Keratinocyte (primary cell): ENCODE measurements around the gene PDE1C. TPM values are rescaled to one million over a fixed set of nuclear protein-coding genes. Genes with fewer than 3 reads are reported as not detected.

Experiments
- DNase-seq: peaks from one replicate; pipeline ENCODE4 v3.0.0-alpha.2; 2011; ENCODE audit warnings: low read depth, missing footprints, low spot score
- FAIRE-seq: peaks from 2 replicates; lab custom pipeline; 2011; peaks lifted over from hg19 to GRCh38; lab: Jason Lieb, UNC
- H2AFZ ChIP-seq: 2 replicates; pipeline ENCODE4 v1.6.0; 2012; ENCODE audit warnings: low read length, control low read depth, inconsistent platforms; ENCODE audit not compliant: control insufficient read depth
- H3K27ac ChIP-seq: 2 replicates; pipeline ENCODE4 v1.5.1; 2011; ENCODE audit warnings: low read length; ENCODE audit not compliant: control insufficient read depth, insufficient read depth
- H3K27me3 ChIP-seq: 3 replicates; pipeline ENCODE4 v1.6.0; 2011; ENCODE audit warnings: low read length; ENCODE audit not compliant: control insufficient read depth, insufficient read depth; ENCODE audit errors: extremely low read depth
- H3K36me3 ChIP-seq, 2 experiments: 2 replicates in 1 of 2; 3 replicates in 1 of 2; pipeline ENCODE4 v1.5.1; 2011; ENCODE audit warnings: low read length in 2 of 2, mild to moderate bottlenecking in 1 of 2; ENCODE audit not compliant: control insufficient read depth in 2 of 2, insufficient read depth in 2 of 2; ENCODE audit errors: extremely low read depth in 1 of 2
- H3K4me1 ChIP-seq: 3 replicates; pipeline ENCODE4 v1.5.1; 2011; ENCODE audit warnings: low read length; ENCODE audit not compliant: control insufficient read depth, insufficient read depth; ENCODE audit errors: extremely low read depth
- H3K4me2 ChIP-seq: 3 replicates; pipeline ENCODE4 v1.6.0; 2011; ENCODE audit warnings: low read depth, low read length; ENCODE audit not compliant: control insufficient read depth, insufficient read depth; ENCODE audit errors: extremely low read depth
- H3K4me3 ChIP-seq, 3 experiments: fragments of 200-600 bp in 1 of 3; sonication (generic) in 1 of 3; 2 replicates in 2 of 3; 3 replicates in 1 of 3; pipeline ENCODE4 v1.5.1; 2011 to 2016; ENCODE audit warnings: low read length in 3 of 3, mild to moderate bottlenecking in 3 of 3, control low read depth in 2 of 3, inconsistent platforms in 1 of 3, low read depth in 1 of 3, mixed read lengths in 1 of 3, mixed run types in 1 of 3, moderate library complexity in 1 of 3; ENCODE audit not compliant: control insufficient read depth in 2 of 3, insufficient read depth in 2 of 3; ENCODE audit errors: extremely low read depth in 1 of 3
- H3K79me2 ChIP-seq: 2 replicates; pipeline ENCODE4 v1.6.0; 2012; ENCODE audit warnings: low read length; ENCODE audit not compliant: control insufficient read depth, insufficient read depth
- H3K9ac ChIP-seq: 3 replicates; pipeline ENCODE4 v1.6.0; 2011; ENCODE audit warnings: low read length; ENCODE audit not compliant: control insufficient read depth, insufficient read depth; ENCODE audit errors: extremely low read depth
- H3K9me1 ChIP-seq: 3 replicates; pipeline ENCODE4 v1.6.0; 2011; ENCODE audit warnings: low read length; ENCODE audit not compliant: control insufficient read depth, insufficient read depth; ENCODE audit errors: extremely low read depth
- H3K9me3 ChIP-seq: 2 replicates; pipeline ENCODE4 v1.5.1; 2012; ENCODE audit warnings: low read depth, low read length; ENCODE audit not compliant: control insufficient read depth
- H4K20me1 ChIP-seq: 3 replicates; pipeline ENCODE4 v1.6.0; 2011; ENCODE audit warnings: low read length; ENCODE audit not compliant: control insufficient read depth, insufficient read depth; ENCODE audit errors: extremely low read depth
- CTCF ChIP-seq, 3 experiments: IDR thresholded peaks in 1 of 3; conservative IDR thresholded peaks in 1 of 3; optimal IDR thresholded peaks in 1 of 3; 2 replicates in 2 of 3; 3 replicates in 1 of 3; pipeline versions ENCODE3 to v1.5.1; 2011; ENCODE audit warnings: low read length in 3 of 3, mild to moderate bottlenecking in 3 of 3, moderate library complexity in 2 of 3, control low read depth in 1 of 3, inconsistent platforms in 1 of 3; ENCODE audit not compliant: insufficient read depth in 2 of 3; ENCODE audit errors: extremely low read depth in 1 of 3
- EZH2 ChIP-seq: IDR thresholded peaks from one replicate; pipeline ENCODE4 v1.6.1; 2012; ENCODE audit warnings: inconsistent platforms, mild to moderate bottlenecking, low read length, moderate library complexity
- dilution Hi-C: fragments of 300-500 bp; cut with MboI; formaldehyde crosslinking; loops from one replicate; pipeline ENCODE4 v1.7.0; 2020; ENCODE audit warnings: low sequenced_read_pairs; ENCODE audit not compliant: extremely low pct_ligation_motif_present
- polyA plus RNA-seq, 5 experiments: library from polyadenylated mRNA; depleted of rRNA in 3 of 5; stranded (reverse) in 3 of 5; stranded (forward) in 1 of 5; unstranded in 1 of 5; fragments of >200 nt; gene quantifications; 1 replicate in 1 of 5; 2 replicates in 3 of 5; 3 replicates in 1 of 5; pipeline versions ENCODE4 v1.2.1 to v1.2.3, GENCODE V29; 2011 to 2012; ENCODE audit warnings: missing spikeins in 2 of 5, low read depth in 1 of 5, low replicate concordance in 1 of 5

PDE1C gene
- polyA plus RNA-seq, 1 donor (not counting 4 experiments of a cell fraction or from before 2014, with no cell fraction given), result 2.5 TPM

DNA sequence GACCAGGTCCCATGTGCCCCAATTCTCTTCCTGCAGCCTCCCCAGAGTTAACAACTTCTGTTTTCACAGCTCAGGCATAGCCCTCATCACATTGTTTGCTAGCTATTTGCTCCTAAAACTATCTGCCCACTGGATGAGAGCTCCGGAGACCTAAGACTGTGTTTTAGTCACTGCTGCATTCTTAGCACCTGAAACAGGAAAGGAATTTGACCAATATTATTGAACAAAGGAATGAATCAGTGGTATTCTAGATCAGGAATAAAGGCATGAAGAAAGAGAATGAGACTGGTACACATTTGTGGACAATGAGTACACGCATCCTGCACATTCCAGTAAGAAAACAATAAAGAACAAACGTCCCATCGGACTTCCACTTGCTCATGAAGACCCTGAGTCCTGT lies 328.4 kb downstream of the PDE1C start:
- DNase-seq, result no peak
- Histone ChIP-seq H2AFZ (peak overlapping the region; percentile 41), H3K4me2 (peak overlapping the region; percentile 42)

DNA sequence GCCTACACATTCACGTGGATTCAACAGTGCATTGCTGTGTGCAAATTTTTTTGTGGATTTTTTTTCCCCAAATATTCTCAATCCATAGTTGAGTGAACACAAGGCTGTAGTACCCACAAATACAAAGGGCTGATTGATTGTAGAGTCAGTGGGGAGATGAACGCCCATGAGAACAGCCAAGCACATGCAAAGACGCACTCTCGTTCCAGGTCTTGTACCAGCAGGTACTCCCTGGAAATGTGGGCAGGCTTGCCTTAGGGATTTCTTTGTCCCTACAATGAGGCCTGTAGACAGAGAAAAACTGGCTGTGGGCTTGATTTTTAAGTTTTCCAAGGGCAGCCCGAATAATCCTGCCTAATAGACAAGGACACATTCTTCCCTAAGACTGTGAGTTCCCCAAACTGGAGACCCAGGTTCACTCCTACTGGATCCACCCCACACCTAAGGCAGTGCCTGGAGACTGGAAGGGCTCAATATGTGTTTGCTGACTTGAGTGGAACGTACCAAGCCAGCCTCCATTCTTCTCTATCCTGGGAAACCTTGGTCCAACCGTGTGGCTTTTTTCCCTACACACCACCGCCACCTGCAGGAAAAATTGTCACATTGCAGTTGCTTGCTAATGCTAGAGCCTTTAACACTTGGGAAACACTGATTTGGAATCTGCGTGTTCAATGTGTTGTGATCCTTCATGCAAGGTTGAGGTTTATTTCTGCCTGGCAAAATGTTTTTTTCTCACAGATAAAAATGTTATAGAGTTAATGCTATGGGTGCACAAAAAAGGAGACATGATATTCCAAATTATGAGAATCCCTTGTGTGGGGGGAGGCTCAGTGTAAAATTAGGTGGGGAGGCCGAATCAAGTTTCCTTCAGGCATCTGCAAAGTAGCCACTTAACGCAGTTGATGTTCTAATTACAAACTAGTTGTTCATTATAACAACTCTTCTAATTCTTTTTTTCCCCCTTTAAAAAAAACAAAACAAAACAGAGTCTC lies 333.9 kb downstream of the PDE1C start:
- DNase-seq (no peak), FAIRE-seq (peak; percentile 95)
- no peaks in the 10 kb centered on the region for H3K9me3 ChIP-seq
- H3K27me3 ChIP-seq, result no peaks in the 10 kb centered on the region
- no peaks in the 10 kb centered on the region for H3K36me3 ChIP-seq
- dilution Hi-C loops, result no loop called here
- H3K27ac ChIP-seq, result peak overlapping the region; percentile 41
- H3K4me1 ChIP-seq, result peaks cover 21% of the 10 kb centered on the region
- H4K20me1 ChIP-seq, result no peaks in the 10 kb centered on the region
- H3K4me3 ChIP-seq, result no peak overlapping the region
- no peaks in the 10 kb centered on the region for H3K79me2 ChIP-seq
- H3K9ac ChIP-seq, result peak overlapping the region; percentile 18
- peak overlapping the region; percentile 34 for H3K4me2 ChIP-seq
- peak overlapping the region; percentile 93 for H2AFZ ChIP-seq
- no peaks in the 10 kb centered on the region for H3K9me1 ChIP-seq
- TF ChIP-seq EZH2, result no peak
- TF ChIP-seq CTCF (optimal IDR thresholded peaks at IDR 0.05 in 1 of 3, IDR thresholded peaks at IDR 0.05 in 1 of 3, conservative IDR thresholded peaks at IDR 0.05 in 1 of 3; ENCODE audit: extremely low read depth in 1 of 3, insufficient read depth in 2 of 3, low read length in 3 of 3), result peak; percentile 78 to 96 (median 88)

More for the DNA sequence above, 328.4 kb downstream of the PDE1C start:
- H4K20me1 ChIP-seq, result no peaks in the 10 kb centered on the region
- H3K4me3 ChIP-seq, result no peak overlapping the region
- H3K36me3 ChIP-seq, result no peaks in the 10 kb centered on the region
- no peak overlapping the region for H3K9ac ChIP-seq
- no peaks in the 10 kb centered on the region for H3K9me1 ChIP-seq
- H3K27ac ChIP-seq, result no peak overlapping the region
- H3K79me2 ChIP-seq, result no peaks in the 10 kb centered on the region
- TF ChIP-seq CTCF (optimal IDR thresholded peaks at IDR 0.05 in 1 of 3, IDR thresholded peaks at IDR 0.05 in 1 of 3, conservative IDR thresholded peaks at IDR 0.05 in 1 of 3; ENCODE audit: extremely low read depth in 1 of 3, insufficient read depth in 2 of 3, low read length in 3 of 3) (no peak), EZH2 (no peak)
- H3K9me3 ChIP-seq, result no peaks in the 10 kb centered on the region
- FAIRE-seq, result peak; percentile 84
- dilution Hi-C loops, result no loop called here
- H3K27me3 ChIP-seq, result no peaks in the 10 kb centered on the region
- H3K4me1 ChIP-seq, result peaks cover 14% of the 10 kb centered on the region
